H1 (cell line): Measurements from ENCODE around the gene OR2T4. TPM values are rescaled to one million over a fixed set of nuclear protein-coding genes. Genes with fewer than 3 reads are reported as not detected.

Source experiments
- CHD7 ChIP-seq: fragments of 300-600 bp; sonication (generic); IDR thresholded peaks from 2 replicates; pipeline ENCODE4 v1.7.1; 2012; ENCODE audit warnings: low read length, moderate library complexity, mild to moderate bottlenecking, inconsistent platforms; ENCODE audit not compliant: insufficient replicate concordance
- MAFK ChIP-seq: IDR thresholded peaks from 2 replicates; pipeline ENCODE4 v1.6.1; 2012; ENCODE audit warnings: low read depth, mild to moderate bottlenecking, improper control_type of control experiment, low read length
- NRF1 ChIP-seq: IDR thresholded peaks from 2 replicates; pipeline ENCODE4 v1.6.1; 2011; ENCODE audit warnings: mild to moderate bottlenecking, low read depth, low read length, improper control_type of control experiment
- TAF1 ChIP-seq: IDR thresholded peaks from 2 replicates; pipeline ENCODE4 v1.6.1; 2011; ENCODE audit warnings: mild to moderate bottlenecking, low read depth, low read length
- polyA plus RNA-seq, 7 experiments: library from polyadenylated mRNA; depleted of rRNA in 3 of 7; stranded (reverse) in 5 of 7; unstranded in 2 of 7; fragments of >200 nt in 5 of 7; fragments of 200-250 nt in 2 of 7; gene quantifications; 1 replicate in 5 of 7; 2 replicates in 1 of 7; 4 replicates in 1 of 7; pipeline versions ENCODE4 v1.2.1 to v1.2.3, GENCODE V29; 2011 to 2013; ENCODE audit warnings: missing spikeins in 2 of 7, mixed read lengths in 2 of 7
- total RNA-seq: library from RNA; stranded (reverse); fragmentation: NEBNext Ultra II Directional; extraction: Animal tissue kit (Norgen Biotek cat#: 25700); gene quantifications from 2 replicates; pipeline ENCODE4 v1.2.1, GENCODE V29; 2021

Gene OR2T4
- total and polyA plus RNA-seq, 2 of the 8 experiments (the other 6 are each of a cell fraction or from before 2014, with no cell fraction given): not detected

DNA sequence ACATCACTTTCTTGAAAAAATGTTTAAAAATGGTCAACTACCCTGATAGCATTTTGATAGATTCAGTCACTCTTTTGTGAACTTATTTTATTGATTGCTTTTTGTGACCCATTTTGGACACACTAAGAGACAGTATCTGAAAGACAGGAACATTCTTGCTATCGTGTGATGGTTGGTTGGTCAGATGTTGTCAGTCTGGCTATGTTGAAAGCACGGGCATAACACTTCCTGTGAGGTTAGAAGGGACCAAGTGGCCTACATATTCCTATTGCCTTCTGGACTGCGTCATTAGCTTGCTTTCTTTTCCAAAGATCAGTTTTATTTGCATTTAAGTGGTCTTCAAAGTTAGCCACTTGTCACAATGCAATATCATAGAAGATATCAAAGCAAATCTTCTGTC, 15.5 kb downstream of the OR2T4 start (continued):
- TF ChIP-seq CHD7 (no peak), NRF1 (no peak), MAFK (no peak), TAF1 (no peak)
